ENCODE data around the gene BSCL2. TPM values are rescaled to one million over a fixed set of nuclear protein-coding genes. Genes with fewer than 3 reads are reported as not detected.
"Not testable (repeated sequence)": the region's sequence is repeated elsewhere in the genome, so short reads cannot be mapped to it uniquely, and the experiment has no call there.

Gene BSCL2
- total RNA-seq, 1 experiment from 2014 or later = 80.1 TPM

GRCh38 chr11:62719302-62719978 lies 12.2 kb upstream of the BSCL2 start:
- DNase-seq (ENCODE audit: low read depth) = peak; percentile 25

GRCh38 chr11:62716816-62717215 lies 9.6 kb upstream of the BSCL2 start:
- no peak for DNase-seq (ENCODE audit: low read depth)

GRCh38 chr11:62716206-62716605 lies 9.0 kb upstream of the BSCL2 start:
- no peak for DNase-seq (ENCODE audit: low read depth)

- no peak for DNase-seq (ENCODE audit: low read depth)
Measured at GRCh38 chr11:62715150-62716130, 8.2 kb upstream of the BSCL2 start.

GRCh38 chr11:62713343-62713742 lies 6.1 kb upstream of the BSCL2 start:
- no peak for DNase-seq (ENCODE audit: low read depth)

GRCh38 chr11:62712861-62713260 lies 5.6 kb upstream of the BSCL2 start:
- no peak for DNase-seq (ENCODE audit: low read depth)

GRCh38 chr11:62712276-62712812 lies 5.1 kb upstream of the BSCL2 start:
- no peak for DNase-seq (ENCODE audit: low read depth)

GRCh38 chr11:62710001-62710345 lies 2.7 kb upstream of the BSCL2 start:
- DNase-seq (ENCODE audit: low read depth) = peak; percentile 33

- DNase-seq (ENCODE audit: low read depth) = peak; percentile 98
Measured at GRCh38 chr11:62709247-62710000, 2.2 kb upstream of the BSCL2 start.

GRCh38 chr11:62708793-62709192 lies 1.6 kb upstream of the BSCL2 start:
- DNase-seq (ENCODE audit: low read depth) = no peak

GRCh38 chr11:62708392-62708791 lies 1.2 kb upstream of the BSCL2 start:
- no peak for DNase-seq (ENCODE audit: low read depth)

- no peak for DNase-seq (ENCODE audit: low read depth)
Measured at GRCh38 chr11:62706850-62707247, 375 bp downstream of the BSCL2 start.

GRCh38 chr11:62705880-62706849 lies 1.1 kb downstream of the BSCL2 start:
- peak; percentile 91 for DNase-seq (ENCODE audit: low read depth)

GRCh38 chr11:62705413-62705812 lies 1.8 kb downstream of the BSCL2 start:
- DNase-seq (ENCODE audit: low read depth) = peak; percentile 37

- not testable (repeated sequence) for DNase-seq (ENCODE audit: low read depth)
Measured at GRCh38 chr11:62703921-62704320, 3.3 kb downstream of the BSCL2 start.

- no peak for DNase-seq (ENCODE audit: low read depth)
Measured at GRCh38 chr11:62702246-62702645, 5.0 kb downstream of the BSCL2 start.

GRCh38 chr11:62694455-62695167 lies 12.6 kb downstream of the BSCL2 start:
- peak; percentile 84 for DNase-seq (ENCODE audit: low read depth)

- DNase-seq (ENCODE audit: low read depth) = not testable (repeated sequence)
Measured at GRCh38 chr11:62693624-62694023, 13.6 kb downstream of the BSCL2 start.

- DNase-seq (ENCODE audit: low read depth) = peak; percentile 100
Measured at GRCh38 chr11:62689421-62690183, 17.6 kb downstream of the BSCL2 start, which contains the start of gene LRRN4CL. Gene LRRN4CL (minus strand): TSS chr11:62689530. CDS start chr11:62688508, 1,022 bp downstream.

Measured in LHCN-M2 (cell line).